HepG2 (cell line): ENCODE results near the gene AGTPBP1. TPM values are rescaled to one million over a fixed set of nuclear protein-coding genes. Genes with fewer than 3 reads are reported as not detected.

Source experiments
- ATAC-seq: fragments of 200-7000 bp; cut with Tn5 transposase; 3 replicates; pipeline ENCODE4 v1.9.1; 2020; ENCODE audit warnings: mild to moderate bottlenecking, moderate library complexity
- BruUV-seq: library from RNA; stranded (reverse); fragments of 400-500 nt; replicated peaks from 2 replicates; lab custom pipeline; 2021; lab: Mats Ljungman, UMichigan
- CTCF ChIA-PET: fragments of 300-600 bp; formaldehyde crosslinking; extraction: SDS; loops from one replicate; lab custom pipeline; 2021; ENCODE audit warnings: low total read pairs, inconsistent platforms, low intra/inter-chr PET ratio; lab: Yijun Ruan, JAX
- POLR2A ChIA-PET: fragments of 350-600 bp; sonication (Branson Sonifier 250); formaldehyde crosslinking; loops from one replicate; lab custom pipeline; 2020; ENCODE audit warnings: antibody characterized with exemption, inconsistent platforms; lab: Yijun Ruan, JAX
- DNase-seq: peaks from one replicate; pipeline ENCODE4 v3.0.0-alpha.2; 2015; ENCODE audit warnings: low spot score
- FAIRE-seq: peaks from 3 replicates; lab custom pipeline; 2011; peaks lifted over from hg19 to GRCh38; lab: Jason Lieb, UNC
- H2AFZ ChIP-seq: one replicate; pipeline ENCODE4 v1.6.1; 2011; ENCODE audit warnings: low read length, inconsistent platforms
- H3K27ac ChIP-seq: fragments of 300-600 bp; 3 replicates; pipeline ENCODE4 v1.8.0; 2011; ENCODE audit warnings: mixed run types, mild to moderate bottlenecking, mixed read lengths, low read length, inconsistent platforms; ENCODE audit not compliant: insufficient read depth; ENCODE audit errors: extremely low read length
- H3K27me3 ChIP-seq, 2 experiments: fragments of 200-600 bp in 1 of 2; 2 replicates in 1 of 2; 3 replicates in 1 of 2; pipeline versions ENCODE4 v1.6.0 to v1.8.0; 2011; ENCODE audit warnings: low read length in 2 of 2, mild to moderate bottlenecking in 2 of 2, moderate library complexity in 2 of 2, inconsistent platforms in 1 of 2; ENCODE audit not compliant: insufficient read depth in 2 of 2, control insufficient read depth in 1 of 2
- H3K36me3 ChIP-seq, 2 experiments: fragments of 200-600 bp in 1 of 2; replicated peaks in 1 of 2; 2 replicates in 1 of 2; 3 replicates in 1 of 2; pipeline versions ENCODE4 v1.5.1 to v1.8.0; 2011; ENCODE audit warnings: low read length in 2 of 2, inconsistent platforms in 1 of 2; ENCODE audit not compliant: insufficient read depth in 2 of 2, control insufficient read depth in 1 of 2
- H3K4me1 ChIP-seq: 2 replicates; pipeline ENCODE4 v1.5.1; 2012; ENCODE audit warnings: low read length, inconsistent platforms; ENCODE audit not compliant: insufficient read depth
- H3K4me2 ChIP-seq: 2 replicates; pipeline ENCODE4 v1.6.0; 2011; ENCODE audit warnings: low read depth, low read length, inconsistent platforms
- H3K4me3 ChIP-seq, 3 experiments: fragments of 200-600 bp in 1 of 3; sonication (generic), shearing (Covaris generic) in 1 of 3; replicated peaks in 1 of 3; 2 replicates each; pipeline ENCODE4 v1.5.1; 2011 to 2016; ENCODE audit warnings: low read length in 3 of 3, inconsistent platforms in 2 of 3, low read depth in 2 of 3, mild to moderate bottlenecking in 2 of 3, control low read depth in 1 of 3, mixed read lengths in 1 of 3; ENCODE audit not compliant: insufficient read depth in 1 of 3
- H3K79me2 ChIP-seq: one replicate; pipeline ENCODE4 v1.6.1; 2011; ENCODE audit warnings: low read length, inconsistent platforms; ENCODE audit not compliant: insufficient read depth
- H3K9ac ChIP-seq: 2 replicates; pipeline ENCODE4 v1.6.0; 2011; ENCODE audit warnings: mild to moderate bottlenecking, low read depth, low read length, inconsistent platforms; ENCODE audit not compliant: insufficient read depth
- H3K9me3 ChIP-seq: 2 replicates; pipeline ENCODE4 v1.5.1; 2012; ENCODE audit warnings: mild to moderate bottlenecking, low read length
- H4K20me1 ChIP-seq: 2 replicates; pipeline ENCODE4 v1.6.0; 2011; ENCODE audit warnings: inconsistent platforms, mild to moderate bottlenecking, low read length, moderate library complexity; ENCODE audit not compliant: insufficient read depth
- FOXA3 ChIP-seq: IDR thresholded peaks from 2 replicates; pipeline ENCODE4 v1.6.1; 2016; ENCODE audit warnings: missing genetic modification reagents, missing compliant biosample characterization
- ZNF567 ChIP-seq: sonication (generic); formaldehyde crosslinking; IDR thresholded peaks from 2 replicates; pipeline ENCODE4 v1.8.1; 2023; ENCODE audit warnings: mild to moderate bottlenecking, missing genetic modification reagents, borderline replicate concordance
- ZNF607 ChIP-seq: sonication (generic); formaldehyde crosslinking; IDR thresholded peaks from 2 replicates; pipeline ENCODE4 v1.5.1; 2020; ENCODE audit warnings: missing genetic modification reagents, mild to moderate bottlenecking, borderline replicate concordance
- ZNF644 ChIP-seq: IDR thresholded peaks from 2 replicates; pipeline ENCODE4 v1.6.1; 2016; ENCODE audit warnings: low read depth
- ZSCAN20 ChIP-seq: sonication (generic); formaldehyde crosslinking; IDR thresholded peaks from 2 replicates; pipeline ENCODE4 v1.4.0; 2020; ENCODE audit warnings: missing genetic modification reagents, mild to moderate bottlenecking, borderline replicate concordance
- WGBS: methylation state at CpG from one replicate; pipeline ENCODE4 v1.1.6; 2017; ENCODE audit warnings: low lambda C conversion rate; 5-methylcytosine and 5-hydroxymethylcytosine counted together
- in situ Hi-C: cut with HindIII; loops from 2 replicates; pipeline ENCODE4 v1.10.0; 2017; ENCODE audit warnings: low pct_unique_long_range_greater_than_20kb; ENCODE audit not compliant: extremely low pct_ligation_motif_present
- intact Hi-C: fragments of 100-400 bp; cut with micrococcal nuclease; formaldehyde crosslinking; loops from one replicate; pipeline ENCODE4 v1.10.0; 2022; ENCODE audit not compliant: unreplicated experiment
- polyA plus RNA-seq, 8 experiments: library from polyadenylated mRNA; depleted of rRNA in 3 of 8; stranded (reverse) in 7 of 8; unstranded in 1 of 8; fragments of >200 nt; fragmentation: Illumina TruSeq in 4 of 8; extraction: Trizol in 4 of 8; gene quantifications; 2 replicates each; pipeline versions ENCODE4 v1.2.1 to v1.2.3, GENCODE V29; 2011 to 2016; ENCODE audit warnings: low read depth in 4 of 8, missing spikeins in 1 of 8, mixed read lengths in 1 of 8; ENCODE audit not compliant: insufficient read depth in 1 of 8
- total RNA-seq, 5 experiments: library from RNA; depleted of rRNA; stranded (reverse); fragments of >200 nt; fragmentation: Illumina TruSeq; extraction: Trizol; gene quantifications; 2 replicates each; pipeline ENCODE4 v1.2.3, GENCODE V29; 2016; ENCODE audit warnings: low read depth in 1 of 5
- TF ChIP-seq, protein P1 (sequence below): sonication (generic); formaldehyde crosslinking; IDR thresholded peaks from 2 replicates; pipeline ENCODE4 v1.5.1; 2020; ENCODE audit warnings: mild to moderate bottlenecking, missing genetic modification reagents
- TF ChIP-seq, protein P2 (sequence below): IDR thresholded peaks from 2 replicates; pipeline ENCODE4 v1.4.0; 2020; ENCODE audit warnings: mild to moderate bottlenecking, missing genetic modification reagents
- TF ChIP-seq, protein P3 (sequence below): IDR thresholded peaks from 2 replicates; pipeline ENCODE4 v1.6.1; 2016; ENCODE audit warnings: low read depth

Gene AGTPBP1
- total and polyA plus RNA-seq, 2 of the 13 experiments (the other 11 are each of a cell fraction or from before 2014, with no cell fraction given), result 9.7 to 22.3 TPM

DNA sequence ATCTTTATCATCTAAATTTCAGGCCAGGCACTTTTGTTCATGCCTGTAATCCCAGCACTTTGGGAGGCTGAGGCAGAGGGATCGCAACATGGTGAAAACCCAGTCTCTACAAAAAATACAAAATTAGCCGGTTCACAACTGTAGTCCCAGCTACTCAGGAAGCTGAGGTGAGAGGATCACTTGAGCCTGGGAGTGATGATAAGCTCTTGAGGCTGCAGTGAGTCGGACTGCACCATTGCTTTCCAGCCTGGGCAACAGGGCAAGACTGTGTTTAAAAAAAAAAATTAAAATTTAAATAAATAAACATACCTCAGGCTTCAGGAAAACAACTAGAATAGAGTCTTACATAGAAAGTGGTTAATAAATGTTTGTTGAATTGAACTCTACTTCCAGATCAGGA lies 147.4 kb downstream of the AGTPBP1 start (continued):
- TF ChIP-seq, protein P1, sequence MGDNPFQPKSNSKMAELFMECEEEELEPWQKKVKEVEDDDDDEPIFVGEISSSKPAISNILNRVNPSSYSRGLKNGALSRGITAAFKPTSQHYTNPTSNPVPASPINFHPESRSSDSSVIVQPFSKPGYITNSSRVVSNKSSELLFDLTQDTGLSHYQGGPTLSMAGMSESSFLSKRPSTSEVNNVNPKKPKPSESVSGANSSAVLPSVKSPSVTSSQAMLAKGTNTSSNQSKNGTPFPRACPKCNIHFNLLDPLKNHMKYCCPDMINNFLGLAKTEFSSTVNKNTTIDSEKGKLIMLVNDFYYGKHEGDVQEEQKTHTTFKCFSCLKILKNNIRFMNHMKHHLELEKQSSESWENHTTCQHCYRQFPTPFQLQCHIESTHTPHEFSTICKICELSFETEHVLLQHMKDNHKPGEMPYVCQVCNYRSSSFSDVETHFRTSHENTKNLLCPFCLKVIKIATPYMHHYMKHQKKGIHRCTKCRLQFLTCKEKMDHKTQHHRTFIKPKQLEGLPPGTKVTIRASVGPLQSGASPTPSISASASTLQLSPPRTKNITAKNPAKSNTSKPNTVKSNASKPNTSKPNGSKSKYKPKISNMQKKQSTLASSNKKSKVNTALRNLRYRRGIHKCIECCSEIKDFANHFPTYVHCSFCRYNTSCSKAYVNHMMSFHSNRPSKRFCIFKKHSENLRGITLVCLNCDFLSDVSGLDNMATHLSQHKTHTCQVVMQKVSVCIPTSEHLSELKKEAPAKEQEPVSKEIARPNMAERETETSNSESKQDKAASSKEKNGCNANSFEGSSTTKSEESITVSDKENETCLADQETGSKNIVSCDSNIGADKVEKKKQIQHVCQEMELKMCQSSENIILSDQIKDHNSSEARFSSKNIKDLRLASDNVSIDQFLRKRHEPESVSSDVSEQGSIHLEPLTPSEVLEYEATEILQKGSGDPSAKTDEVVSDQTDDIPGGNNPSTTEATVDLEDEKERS (CRISPR knock-in tag), result no peak
- TF ChIP-seq, all 625 proteins: peak for 0

DNA sequence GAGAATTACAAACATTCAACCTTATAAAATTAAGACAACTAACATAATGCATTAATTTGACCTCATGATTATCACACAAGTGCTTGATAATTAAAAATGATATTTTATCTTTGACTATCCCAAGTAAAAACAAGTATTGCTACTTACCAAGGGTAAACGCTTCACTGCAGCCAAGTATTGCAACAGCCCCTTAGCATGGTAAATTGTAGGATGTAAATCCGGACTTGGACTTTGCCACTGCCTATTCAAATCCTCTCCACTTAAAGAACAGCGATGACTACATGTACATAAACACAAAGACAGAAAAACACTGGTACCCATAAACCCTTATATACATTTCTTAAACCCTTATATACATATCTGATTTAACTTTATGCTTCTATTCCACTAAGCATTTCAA lies 155.1 kb downstream of the AGTPBP1 start:
- intact Hi-C loops (no loop called here), in situ Hi-C loops (no loop called here)
- no peaks in the 10 kb centered on the region for H3K79me2 ChIP-seq
- 37% methylated on average over 3 of the region's 3 CpGs for WGBS
- H3K9ac ChIP-seq, result no peak overlapping the region
- H2AFZ ChIP-seq, result no peak overlapping the region
- H3K4me2 ChIP-seq, result no peak overlapping the region
- no peak overlapping the region for H3K27ac ChIP-seq
- ChIA-PET POLR2A (interaction anchor here (0.6 kb wide), 1 partner anchor 25 kb away, joined by 3 read pairs; no protein-coding TSS in a partner anchor), CTCF (no interaction called here)
- no peaks in the 10 kb centered on the region for H3K27me3 ChIP-seq
- peaks cover 10% of the 10 kb centered on the region for H3K4me1 ChIP-seq
- peaks cover 0 to 5% of the 10 kb centered on the region in 2 experiments; a peak in 1 of 5 replicates for H3K36me3 ChIP-seq
- H3K4me3 ChIP-seq, result no peak overlapping the region
- DNase-seq (peak; percentile 65), ATAC-seq (peak; percentile 87), FAIRE-seq (peak; percentile 83)
- no peaks in the 10 kb centered on the region for H4K20me1 ChIP-seq
- no TSS peak for BruUV-seq
- H3K9me3 ChIP-seq, result no peaks in the 10 kb centered on the region
- TF ChIP-seq FOXA3, result 0 out of 2 replicates have a peak, but pooled peaks have one; percentile 8
- peak; percentile 57; the same call in 1 of the 2 replicates for TF ChIP-seq ZNF644
- no peak for TF ChIP-seq ZNF567 (CRISPR knock-in tag)
- TF ChIP-seq, protein P2, sequence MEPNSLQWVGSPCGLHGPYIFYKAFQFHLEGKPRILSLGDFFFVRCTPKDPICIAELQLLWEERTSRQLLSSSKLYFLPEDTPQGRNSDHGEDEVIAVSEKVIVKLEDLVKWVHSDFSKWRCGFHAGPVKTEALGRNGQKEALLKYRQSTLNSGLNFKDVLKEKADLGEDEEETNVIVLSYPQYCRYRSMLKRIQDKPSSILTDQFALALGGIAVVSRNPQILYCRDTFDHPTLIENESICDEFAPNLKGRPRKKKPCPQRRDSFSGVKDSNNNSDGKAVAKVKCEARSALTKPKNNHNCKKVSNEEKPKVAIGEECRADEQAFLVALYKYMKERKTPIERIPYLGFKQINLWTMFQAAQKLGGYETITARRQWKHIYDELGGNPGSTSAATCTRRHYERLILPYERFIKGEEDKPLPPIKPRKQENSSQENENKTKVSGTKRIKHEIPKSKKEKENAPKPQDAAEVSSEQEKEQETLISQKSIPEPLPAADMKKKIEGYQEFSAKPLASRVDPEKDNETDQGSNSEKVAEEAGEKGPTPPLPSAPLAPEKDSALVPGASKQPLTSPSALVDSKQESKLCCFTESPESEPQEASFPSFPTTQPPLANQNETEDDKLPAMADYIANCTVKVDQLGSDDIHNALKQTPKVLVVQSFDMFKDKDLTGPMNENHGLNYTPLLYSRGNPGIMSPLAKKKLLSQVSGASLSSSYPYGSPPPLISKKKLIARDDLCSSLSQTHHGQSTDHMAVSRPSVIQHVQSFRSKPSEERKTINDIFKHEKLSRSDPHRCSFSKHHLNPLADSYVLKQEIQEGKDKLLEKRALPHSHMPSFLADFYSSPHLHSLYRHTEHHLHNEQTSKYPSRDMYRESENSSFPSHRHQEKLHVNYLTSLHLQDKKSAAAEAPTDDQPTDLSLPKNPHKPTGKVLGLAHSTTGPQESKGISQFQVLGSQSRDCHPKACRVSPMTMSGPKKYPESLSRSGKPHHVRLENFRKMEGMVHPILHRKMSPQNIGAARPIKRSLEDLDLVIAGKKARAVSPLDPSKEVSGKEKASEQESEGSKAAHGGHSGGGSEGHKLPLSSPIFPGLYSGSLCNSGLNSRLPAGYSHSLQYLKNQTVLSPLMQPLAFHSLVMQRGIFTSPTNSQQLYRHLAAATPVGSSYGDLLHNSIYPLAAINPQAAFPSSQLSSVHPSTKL (CRISPR knock-in tag), result peak; percentile 44
- no peak for TF ChIP-seq ZSCAN20 (CRISPR knock-in tag)
- TF ChIP-seq, protein P3, sequence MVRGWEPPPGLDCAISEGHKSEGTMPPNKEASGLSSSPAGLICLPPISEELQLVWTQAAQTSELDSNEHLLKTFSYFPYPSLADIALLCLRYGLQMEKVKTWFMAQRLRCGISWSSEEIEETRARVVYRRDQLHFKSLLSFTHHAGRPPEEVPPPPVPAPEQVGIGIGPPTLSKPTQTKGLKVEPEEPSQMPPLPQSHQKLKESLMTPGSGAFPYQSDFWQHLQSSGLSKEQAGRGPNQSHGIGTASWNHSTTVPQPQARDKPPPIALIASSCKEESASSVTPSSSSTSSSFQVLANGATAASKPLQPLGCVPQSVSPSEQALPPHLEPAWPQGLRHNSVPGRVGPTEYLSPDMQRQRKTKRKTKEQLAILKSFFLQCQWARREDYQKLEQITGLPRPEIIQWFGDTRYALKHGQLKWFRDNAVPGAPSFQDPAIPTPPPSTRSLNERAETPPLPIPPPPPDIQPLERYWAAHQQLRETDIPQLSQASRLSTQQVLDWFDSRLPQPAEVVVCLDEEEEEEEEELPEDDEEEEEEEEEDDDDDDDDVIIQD (CRISPR knock-in tag), result 0 out of 2 replicates have a peak, but pooled peaks have one; percentile 19
- no peak for TF ChIP-seq ZNF607 (CRISPR knock-in tag)
